GM19452 (cell line): ENCODE data around the gene PHACTR1.
"Not testable (repeated sequence)": the region's sequence is repeated elsewhere in the genome, so short reads cannot be mapped to it uniquely, and the experiment has no call there.

Experiments
- ATAC-seq: cut with Tn5 transposase; IDR thresholded peaks from one replicate; pipeline ENCODE4 v1.9.1; 2021; ENCODE audit not compliant: unreplicated experiment

The PHACTR1 gene

GRCh38 chr6:13135152-13135551, 418.6 kb downstream of the PHACTR1 start:
- ATAC-seq: no peak

- no peak for ATAC-seq
Measured at GRCh38 chr6:13139119-13139518, 422.6 kb downstream of the PHACTR1 start.

- no peak for ATAC-seq
Measured at GRCh38 chr6:13140980-13141379, 424.4 kb downstream of the PHACTR1 start.

- no peak for ATAC-seq
Measured at GRCh38 chr6:13141387-13141786, 424.8 kb downstream of the PHACTR1 start.

GRCh38 chr6:13142611-13143010, 426.0 kb downstream of the PHACTR1 start:
- ATAC-seq: no peak

GRCh38 chr6:13146442-13146841, 429.9 kb downstream of the PHACTR1 start:
- ATAC-seq: no peak

- ATAC-seq: no peak
Measured at GRCh38 chr6:13147376-13147775, 430.8 kb downstream of the PHACTR1 start.

- no peak for ATAC-seq
Measured at GRCh38 chr6:13147782-13148181, 431.2 kb downstream of the PHACTR1 start.

GRCh38 chr6:13152764-13153163, 436.2 kb downstream of the PHACTR1 start:
- ATAC-seq: no peak

GRCh38 chr6:13156381-13156780, 439.8 kb downstream of the PHACTR1 start:
- no peak for ATAC-seq

- no peak for ATAC-seq
Measured at GRCh38 chr6:13157293-13157692, 440.7 kb downstream of the PHACTR1 start.

- ATAC-seq: no peak
Measured at GRCh38 chr6:13159300-13159699, 442.7 kb downstream of the PHACTR1 start.

- not testable (repeated sequence) for ATAC-seq
Measured at GRCh38 chr6:13159822-13160221, 443.3 kb downstream of the PHACTR1 start.

- ATAC-seq: no peak
Measured at GRCh38 chr6:13163161-13163944, 446.8 kb downstream of the PHACTR1 start.

GRCh38 chr6:13164291-13164690, 447.7 kb downstream of the PHACTR1 start:
- no peak for ATAC-seq

GRCh38 chr6:13165502-13166172, 449.1 kb downstream of the PHACTR1 start:
- no peak for ATAC-seq

- no peak for ATAC-seq
Measured at GRCh38 chr6:13166269-13166668, 449.7 kb downstream of the PHACTR1 start.

GRCh38 chr6:13166916-13167315, 450.3 kb downstream of the PHACTR1 start:
- no peak for ATAC-seq

GRCh38 chr6:13172291-13172690, 455.7 kb downstream of the PHACTR1 start:
- no peak for ATAC-seq

- no peak for ATAC-seq
Measured at GRCh38 chr6:13175087-13175486, 458.5 kb downstream of the PHACTR1 start.

GRCh38 chr6:13175759-13176158, 459.2 kb downstream of the PHACTR1 start:
- ATAC-seq: no peak

GRCh38 chr6:13177664-13178063, 461.1 kb downstream of the PHACTR1 start:
- ATAC-seq: no peak
